Loucy (cell line): ENCODE measurements around the gene GRIPAP1.

ENCODE experiments used
- H2AFZ ChIP-seq: fragments of 200-600 bp; sonication (generic); 2 replicates; pipeline ENCODE4 v1.6.0; 2016; ENCODE audit warnings: antibody characterized with exemption, mild to moderate bottlenecking, low read length, moderate library complexity
- H3F3A ChIP-seq: fragments of 200-600 bp; 2 replicates; pipeline ENCODE4 v1.6.0; 2016; ENCODE audit warnings: antibody characterized with exemption, low read depth, mild to moderate bottlenecking
- H3K27me3 ChIP-seq: fragments of 200-600 bp; sonication (generic); 2 replicates; pipeline ENCODE4 v1.6.1; 2014; ENCODE audit warnings: low read length, mild to moderate bottlenecking; ENCODE audit not compliant: insufficient read depth, poor library complexity, severe bottlenecking
- H3K36me3 ChIP-seq: fragments of 200-600 bp; sonication (generic); 2 replicates; pipeline ENCODE4 v1.6.1; 2016; ENCODE audit warnings: low read length; ENCODE audit not compliant: insufficient read depth
- H3K4me1 ChIP-seq: fragments of 200-600 bp; sonication (generic); 2 replicates; pipeline ENCODE4 v1.5.1; 2014; ENCODE audit warnings: low read length, mild to moderate bottlenecking; ENCODE audit not compliant: insufficient read depth, poor library complexity, severe bottlenecking
- H3K4me2 ChIP-seq: fragments of 200-600 bp; sonication (generic); 2 replicates; pipeline ENCODE4 v1.6.0; 2014; ENCODE audit warnings: antibody characterized with exemption, low read length, low read depth, mild to moderate bottlenecking; ENCODE audit not compliant: poor library complexity, severe bottlenecking
- H3K4me3 ChIP-seq: fragments of 200-600 bp; sonication (generic); 2 replicates; pipeline ENCODE4 v1.5.1; 2014; ENCODE audit warnings: low read length, mild to moderate bottlenecking, mixed read lengths; ENCODE audit not compliant: poor library complexity, severe bottlenecking
- H3K79me2 ChIP-seq: fragments of 200-600 bp; sonication (generic); 2 replicates; pipeline ENCODE4 v1.6.1; 2014; ENCODE audit warnings: low read length; ENCODE audit not compliant: insufficient read depth
- H3K9ac ChIP-seq: fragments of 200-600 bp; sonication (generic); 2 replicates; pipeline ENCODE4 v1.6.0; 2014; ENCODE audit warnings: mild to moderate bottlenecking, low read depth, low read length, moderate library complexity; ENCODE audit not compliant: poor library complexity, severe bottlenecking
- H3K9me2 ChIP-seq: fragments of 200-600 bp; sonication (generic); replicated peaks from 2 replicates; pipeline ENCODE4 v1.6.1; 2016; ENCODE audit warnings: low read depth, low read length, mixed read lengths
- H3K9me3 ChIP-seq: fragments of 200-600 bp; sonication (generic); 2 replicates; pipeline ENCODE4 v1.6.1; 2014; ENCODE audit warnings: mild to moderate bottlenecking, antibody characterized with exemption, low read length, low read depth; ENCODE audit not compliant: insufficient read depth
- H4K20me1 ChIP-seq: fragments of 200-600 bp; sonication (generic); 2 replicates; pipeline ENCODE4 v1.6.0; 2014; ENCODE audit warnings: antibody characterized with exemption, low read length, mild to moderate bottlenecking; ENCODE audit not compliant: insufficient read depth, poor library complexity, severe bottlenecking
- CTCF ChIP-seq: fragments of 200-600 bp; sonication (generic); conservative IDR thresholded peaks from 2 replicates; pipeline ENCODE4 v1.5.1; 2014; ENCODE audit warnings: mild to moderate bottlenecking, antibody characterized with exemption, low read length
- EZH2phosphoT487 ChIP-seq: fragments of 200-600 bp; IDR thresholded peaks from 2 replicates; pipeline ENCODE4 v1.6.1; 2018; ENCODE audit warnings: antibody characterized with exemption, mild to moderate bottlenecking, moderate library complexity, borderline replicate concordance

Gene GRIPAP1

GRCh38 chrX:49042581-49043219 lies 40.6 kb upstream of the GRIPAP1 start:
- TF ChIP-seq CTCF (no peak), EZH2phosphoT487 (no peak)
- Histone ChIP-seq H3K4me2 (peak overlapping the region; percentile 75), H3K9me2 (no peaks in the 10 kb centered on the region), H3K27me3 (no peaks in the 10 kb centered on the region), H4K20me1 (no peaks in the 10 kb centered on the region), H3K36me3 (no peaks in the 10 kb centered on the region), H2AFZ (peak overlapping the region; percentile 67), H3K4me3 (peak overlapping the region; percentile 81), H3K4me1 (peaks cover 25% of the 10 kb centered on the region), H3K9me3 (no peaks in the 10 kb centered on the region), H3F3A (no peaks in the 10 kb centered on the region), H3K9ac (peak overlapping the region; percentile 82), H3K79me2 (0 out of 2 replicates have a peak, but pooled peaks cover 9% of the 10 kb centered on the region)

GRCh38 chrX:49041744-49042580 lies 39.9 kb upstream of the GRIPAP1 start:
- H3K9me2 ChIP-seq, result no peaks in the 10 kb centered on the region
- no peaks in the 10 kb centered on the region for H3K36me3 ChIP-seq
- H3K27me3 ChIP-seq, result no peaks in the 10 kb centered on the region
- H3K9ac ChIP-seq, result peak overlapping the region; percentile 82
- H4K20me1 ChIP-seq, result no peaks in the 10 kb centered on the region
- H3K4me3 ChIP-seq, result peak overlapping the region; percentile 81
- no peaks in the 10 kb centered on the region for H3F3A ChIP-seq
- peak overlapping the region; percentile 75 for H3K4me2 ChIP-seq
- H3K4me1 ChIP-seq, result peaks cover 25% of the 10 kb centered on the region
- 0 out of 2 replicates have a peak, but pooled peaks cover 9% of the 10 kb centered on the region for H3K79me2 ChIP-seq
- TF ChIP-seq EZH2phosphoT487 (no peak), CTCF (no peak)
- no peak overlapping the region for H2AFZ ChIP-seq
- H3K9me3 ChIP-seq, result no peaks in the 10 kb centered on the region

DNA sequence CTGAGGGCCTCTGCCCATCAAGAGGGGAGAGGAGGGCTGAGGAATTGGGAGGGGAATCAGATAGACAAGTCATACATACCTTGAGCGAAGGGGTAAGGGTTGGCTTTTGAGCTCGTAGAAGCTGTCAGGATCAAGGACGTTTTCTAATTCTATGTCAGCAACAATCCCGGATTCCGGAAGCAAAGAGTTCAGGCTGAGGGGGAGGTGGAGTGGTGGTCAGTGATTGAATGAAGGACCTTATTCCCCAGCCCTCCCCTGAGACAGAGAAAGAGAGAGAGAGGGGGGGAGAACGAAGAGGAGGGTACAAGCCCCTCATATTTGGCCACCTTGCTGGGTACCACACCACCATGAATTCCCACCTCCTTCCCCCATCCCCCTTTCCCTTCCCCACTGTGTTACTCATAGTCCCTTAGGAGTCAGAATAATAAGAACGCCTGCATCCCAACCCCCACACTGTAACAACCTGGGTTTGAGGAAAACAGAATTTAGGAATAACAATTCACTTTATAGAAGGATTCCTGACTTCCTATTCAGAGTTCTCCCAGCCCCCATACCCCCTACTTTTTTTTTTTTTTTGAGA lies 38.4 kb upstream of the GRIPAP1 start:
- no peaks in the 10 kb centered on the region for H4K20me1 ChIP-seq
- TF ChIP-seq EZH2phosphoT487 (no peak), CTCF (no peak)

More for the DNA sequence above, 38.4 kb upstream of the GRIPAP1 start:
- Histone ChIP-seq H3K27me3 (no peaks in the 10 kb centered on the region), H3K4me2 (peak overlapping the region; percentile 88), H2AFZ (no peak overlapping the region), H3K9me2 (no peaks in the 10 kb centered on the region), H3K36me3 (no peaks in the 10 kb centered on the region), H3K79me2 (0 out of 2 replicates have a peak, but pooled peaks cover 9% of the 10 kb centered on the region), H3K9me3 (no peaks in the 10 kb centered on the region), H3K4me3 (no peak overlapping the region), H3F3A (no peaks in the 10 kb centered on the region), H3K9ac (no peak overlapping the region), H3K4me1 (peaks cover 25% of the 10 kb centered on the region)
